Left renal pelvis (tissue), 4 donors: ENCODE results near the gene NAGPA. TPM values are rescaled to one million over a fixed set of nuclear protein-coding genes. Genes with fewer than 3 reads are reported as not detected.
A peak's percentile ranks its signal among the peaks of the same experiment; 100 is the strongest.
"Not testable (repeated sequence)": the region's sequence is repeated elsewhere in the genome, so short reads cannot be mapped to it uniquely, and the experiment has no call there.

ENCODE experiments used
- DNase-seq, 4 donors: peaks; one replicate each; pipeline ENCODE4 v3.0.0-alpha.2; 2013; ENCODE audit warnings: low read depth in 4 of 4, low spot score in 3 of 4
- polyA plus RNA-seq, 4 donors: library from polyadenylated mRNA; unstranded; fragments of 120-200 nt; gene quantifications; one replicate each; pipeline ENCODE4 v1.2.1, GENCODE V29; 2013; ENCODE audit not compliant: insufficient read length in 4 of 4

NAGPA gene
- 10 to 100 TPM in 1 of 4 donors, 1 to 10 TPM in 3; 5.3 to 15.5 (median 9.0) TPM for polyA plus RNA-seq

GRCh38 chr16:5033256-5034166 lies at the start of gene NAGPA:
NAGPA (minus strand) TSS chr16:5033935; CDS start chr16:5033914, 21 bp downstream.
- DNase-seq = peak; percentile 70 to 75 (median 72)

- not testable (repeated sequence) for DNase-seq
These were observed 47.3 kb upstream of the NAGPA start for GRCh38 chr16:5080996-5081395.

GRCh38 chr16:5080461-5080860 lies 46.7 kb upstream of the NAGPA start:
- not testable (repeated sequence) for DNase-seq

GRCh38 chr16:5078626-5079025 lies 44.9 kb upstream of the NAGPA start:
- DNase-seq = no peak

GRCh38 chr16:5077304-5077703 lies 43.6 kb upstream of the NAGPA start:
- no peak for DNase-seq

GRCh38 chr16:5075637-5076036 lies 41.9 kb upstream of the NAGPA start:
- DNase-seq = no peak

- DNase-seq = not testable (repeated sequence)
These were observed 40.0 kb upstream of the NAGPA start for GRCh38 chr16:5073771-5074170.

GRCh38 chr16:5073279-5073629 lies 39.5 kb upstream of the NAGPA start:
- no peak for DNase-seq

GRCh38 chr16:5072334-5073278 lies 38.9 kb upstream of the NAGPA start:
- no peak for DNase-seq

GRCh38 chr16:5071681-5072333 lies 38.1 kb upstream of the NAGPA start, which contains the start of gene ALG1:
ALG1 (plus strand) TSS chr16:5071843; CDS start chr16:5071850, 7 bp downstream.
- DNase-seq = peak; percentile 68 to 79 (median 72)

GRCh38 chr16:5071341-5071680 lies 37.6 kb upstream of the NAGPA start:
- DNase-seq = no peak

- no peak for DNase-seq
These were observed 36.9 kb upstream of the NAGPA start for GRCh38 chr16:5070431-5071186.

- no peak for DNase-seq
These were observed 36.1 kb upstream of the NAGPA start for GRCh38 chr16:5069854-5070253.

- no peak for DNase-seq
These were observed 35.3 kb upstream of the NAGPA start for GRCh38 chr16:5069048-5069447.

GRCh38 chr16:5066511-5066910 lies 32.8 kb upstream of the NAGPA start:
- no peak for DNase-seq

GRCh38 chr16:5065813-5066212 lies 32.1 kb upstream of the NAGPA start, which contains the start of gene C16orf89:
C16orf89 (minus strand) TSS chr16:5065956; CDS start chr16:5065908, 48 bp downstream.
- no peak for DNase-seq

- no peak for DNase-seq
These were observed 31.6 kb upstream of the NAGPA start for GRCh38 chr16:5065326-5065725.

- DNase-seq = no peak
These were observed 31.2 kb upstream of the NAGPA start for GRCh38 chr16:5064915-5065314.

- no peak for DNase-seq
These were observed 29.3 kb upstream of the NAGPA start for GRCh38 chr16:5062790-5063765.
